ENCODE data around the gene HOOK2.
"Not testable (repeated sequence)": the region's sequence is repeated elsewhere in the genome, so short reads cannot be mapped to it uniquely, and the experiment has no call there.

Gene HOOK2

GRCh38 chr19:12751635-12752034, 23.7 kb downstream of the HOOK2 start, which contains the start of gene BEST2:
Gene BEST2 (plus strand): TSS chr19:12751791. CDS start chr19:12752593, 802 bp downstream.
- DNase-seq: no peak

GRCh38 chr19:12750851-12751250, 24.5 kb downstream of the HOOK2 start:
- no peak for DNase-seq

GRCh38 chr19:12749938-12750521, 25.3 kb downstream of the HOOK2 start:
- DNase-seq: no peak

GRCh38 chr19:12748489-12748888, 26.9 kb downstream of the HOOK2 start:
- DNase-seq: no peak

GRCh38 chr19:12745166-12745897, 30.0 kb downstream of the HOOK2 start:
- DNase-seq: no peak

- no peak for DNase-seq
Observed at GRCh38 chr19:12737835-12738351, 37.5 kb downstream of the HOOK2 start.

DNA sequence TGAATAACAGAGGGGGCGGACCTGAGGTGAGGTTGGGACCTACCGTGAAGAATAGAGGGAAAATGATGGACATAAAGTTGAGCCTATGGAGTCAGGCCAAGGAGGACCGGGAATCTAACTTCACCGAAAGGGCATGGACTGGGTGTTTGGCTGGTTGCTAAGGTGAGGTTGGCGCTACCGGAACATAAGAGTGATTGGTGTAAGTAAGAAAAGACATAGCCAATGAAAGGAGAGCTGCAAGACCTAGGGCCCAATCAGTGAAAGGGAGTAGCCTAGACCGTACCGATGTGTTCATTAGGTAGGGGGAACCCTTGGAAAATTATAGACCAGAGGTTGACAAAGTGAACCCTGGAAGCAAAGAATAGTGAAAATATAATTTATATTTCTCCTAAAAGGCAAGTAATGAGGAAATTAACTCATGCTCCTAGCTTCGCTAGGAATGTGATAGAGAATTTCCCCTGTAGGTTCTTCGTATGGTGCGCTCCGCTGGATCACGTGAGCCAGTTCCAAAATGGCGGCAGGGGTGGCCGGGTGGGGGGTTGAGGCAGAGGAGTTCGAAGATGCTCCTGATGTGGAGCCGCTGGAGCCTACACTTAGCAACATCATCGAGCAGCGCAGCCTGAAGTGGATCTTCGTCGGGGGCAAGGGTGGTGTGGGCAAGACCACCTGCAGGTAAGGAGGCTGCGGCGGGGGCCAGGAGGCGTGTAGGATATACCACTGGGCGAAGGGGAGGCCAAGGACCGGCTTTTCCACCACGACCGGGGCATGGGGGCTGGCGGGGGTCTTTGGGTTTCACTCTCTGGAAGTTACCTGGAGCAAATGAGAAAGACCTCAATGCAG, 38.1 kb downstream of the HOOK2 start, which contains the start of gene GET3:
Gene GET3, plus strand, starts transcription at position 503 of the 840 bp plus-strand sequence. Its CDS starts 9 bp downstream, at position 512.
- peak; percentile 83 for DNase-seq

DNA sequence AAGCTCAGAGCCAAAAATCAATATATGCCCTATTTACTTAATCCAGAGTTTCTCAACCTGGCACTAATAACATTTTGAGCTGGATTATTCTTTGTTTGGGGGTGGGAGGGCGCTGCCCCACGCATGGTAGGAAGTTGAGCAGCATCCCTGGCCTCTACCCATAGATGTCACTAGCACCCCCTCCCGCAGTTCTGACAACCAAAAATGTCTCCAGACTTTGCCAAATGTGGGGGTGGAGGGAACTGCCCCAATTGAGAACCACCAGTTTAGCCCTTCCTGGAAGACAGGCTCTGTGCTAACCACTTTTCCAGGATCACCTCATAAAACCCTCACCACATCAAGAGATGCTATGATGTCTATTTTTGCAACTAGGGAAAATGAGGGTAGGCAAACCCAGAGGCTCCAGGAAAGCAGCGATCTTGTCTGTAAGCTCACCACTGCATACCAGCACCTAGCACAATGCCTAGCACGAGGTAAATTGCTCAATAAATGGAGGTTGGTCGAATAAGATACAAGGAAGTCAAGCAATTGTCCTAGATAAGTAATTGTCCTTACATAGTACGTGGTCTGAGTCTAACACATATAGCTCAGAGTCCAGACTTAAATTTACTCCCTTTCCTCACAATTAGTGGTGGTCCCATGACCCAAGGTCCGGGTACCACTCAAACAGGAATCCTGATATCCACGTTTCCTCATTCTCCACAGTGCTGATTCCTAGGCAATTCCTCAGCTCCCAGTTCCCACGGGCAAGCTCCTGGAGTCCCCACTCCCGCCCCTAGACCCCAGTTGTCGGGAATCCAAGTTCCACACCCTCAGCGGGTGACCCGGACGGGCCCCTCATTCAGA, 41.8 kb downstream of the HOOK2 start:
- DNase-seq: peak; percentile 13

GRCh38 chr19:12731337-12731736, 44.0 kb downstream of the HOOK2 start:
- DNase-seq: no peak

DNA sequence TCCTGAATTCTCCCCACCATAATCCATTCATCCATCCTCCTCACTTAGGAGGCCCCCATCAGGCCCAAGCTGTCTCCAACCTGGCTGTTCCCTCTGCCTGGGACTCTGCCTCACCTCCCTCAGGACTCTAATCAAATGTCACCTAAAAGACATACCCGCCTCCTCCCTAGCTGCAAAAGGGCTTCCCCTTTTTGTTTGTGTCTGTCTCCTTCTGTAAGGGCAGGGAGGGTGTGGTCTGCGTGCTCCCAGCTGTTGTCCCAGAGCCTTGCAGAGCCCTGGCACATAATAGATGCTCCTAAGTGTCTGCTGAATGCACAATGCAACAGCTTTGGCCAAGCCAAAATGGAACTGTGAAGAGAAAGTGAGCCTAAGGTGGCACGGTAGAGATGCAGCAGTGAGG, 45.3 kb downstream of the HOOK2 start:
- DNase-seq: no peak

DNA sequence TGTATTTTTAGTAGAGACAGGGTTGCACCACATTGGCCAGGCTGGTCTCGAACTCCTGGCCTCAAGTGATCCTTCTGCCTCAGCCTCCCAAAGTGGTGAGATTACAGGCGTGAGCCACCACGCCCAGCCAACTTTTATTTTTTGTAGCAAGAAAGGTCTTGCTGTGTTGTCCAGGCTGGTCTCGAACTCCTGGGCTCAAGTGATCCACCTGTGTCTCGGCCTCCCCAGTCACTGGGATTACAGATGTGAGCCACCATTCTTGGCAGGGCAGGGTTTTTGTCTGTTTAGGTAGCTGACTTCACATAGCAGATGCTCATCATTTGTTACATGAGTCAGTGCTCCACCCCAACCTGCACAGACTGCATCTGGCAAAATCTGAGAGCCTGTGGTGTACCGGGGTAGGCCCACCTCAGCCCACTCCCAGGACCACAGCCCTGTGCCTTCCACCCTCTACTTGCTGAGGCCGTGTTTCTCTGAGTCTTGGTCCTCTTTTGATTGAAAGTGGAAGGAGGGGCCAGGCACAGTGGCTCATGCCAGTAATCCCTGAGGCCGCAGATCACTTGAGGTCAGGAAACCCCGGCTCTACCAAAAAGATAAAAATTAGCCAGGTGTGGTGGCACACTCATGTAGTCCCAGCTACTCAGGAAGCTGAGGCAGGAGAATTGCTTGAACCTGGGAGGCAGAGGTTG, 47.5 kb downstream of the HOOK2 start:
- no peak for DNase-seq

- DNase-seq: no peak
Observed at GRCh38 chr19:12726988-12727316, 48.4 kb downstream of the HOOK2 start.

GRCh38 chr19:12725612-12726011, 49.7 kb downstream of the HOOK2 start:
- not testable (repeated sequence) for DNase-seq

DNA sequence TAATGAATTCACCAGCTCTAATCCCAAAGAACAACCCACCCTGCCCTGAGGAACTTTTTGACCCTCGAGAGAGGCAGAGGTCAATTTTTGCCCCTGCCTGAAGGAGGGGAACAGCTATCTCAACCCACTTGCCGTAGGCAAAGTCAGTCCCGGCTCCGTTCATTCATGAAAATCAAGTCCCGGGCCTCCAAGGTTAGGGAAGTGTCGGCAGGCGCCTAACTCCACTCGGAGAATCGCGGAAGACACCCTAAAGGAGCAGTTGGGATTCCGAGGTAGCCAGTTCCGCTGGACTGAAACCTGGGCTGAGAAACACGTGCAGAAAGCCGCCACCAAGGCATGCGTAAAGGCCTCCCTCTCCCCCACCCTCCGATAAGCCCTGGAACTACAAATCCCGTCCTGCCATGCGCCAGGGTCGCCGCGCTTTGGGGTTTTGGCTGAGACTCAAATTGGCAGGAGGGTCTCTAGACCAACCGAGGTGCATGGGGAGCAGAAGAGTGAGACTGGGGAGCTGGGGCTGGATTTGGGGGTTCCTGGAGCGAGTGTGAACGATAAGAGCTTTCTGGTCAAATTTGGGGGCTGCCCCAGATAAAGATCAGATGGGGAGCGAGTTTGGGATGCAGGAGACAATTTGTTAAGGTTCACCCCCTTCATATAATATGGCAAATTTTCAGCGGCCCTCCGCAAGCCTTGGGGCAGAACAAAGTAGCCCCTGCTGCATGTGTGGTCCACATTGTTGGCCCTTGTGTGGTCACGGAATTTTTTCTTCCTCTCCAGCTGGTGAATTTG, 51.5 kb downstream of the HOOK2 start, which contains the start of gene TNPO2:
Gene TNPO2, minus strand, starts transcription at position 292 of the 786 bp plus-strand sequence. CDS start 2,955 bp downstream, outside the sequence.
- DNase-seq: peak; percentile 57

DNA sequence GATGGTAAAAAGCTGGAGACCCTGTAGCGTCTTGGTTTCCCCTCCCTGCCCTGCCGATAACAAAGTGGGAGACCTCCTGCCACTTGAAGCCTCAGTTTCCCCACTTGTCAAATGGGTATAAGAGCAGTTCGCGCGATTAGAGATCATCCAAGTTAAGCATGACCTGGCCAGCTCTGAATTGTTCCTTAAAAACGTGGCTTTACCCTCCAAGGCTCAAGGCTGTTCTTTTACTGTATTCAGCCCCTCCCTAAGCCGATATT, 52.0 kb downstream of the HOOK2 start:
- no peak for DNase-seq

- peak; percentile 97 for DNase-seq
Observed at GRCh38 chr19:12722566-12723380, 52.6 kb downstream of the HOOK2 start.

DNA sequence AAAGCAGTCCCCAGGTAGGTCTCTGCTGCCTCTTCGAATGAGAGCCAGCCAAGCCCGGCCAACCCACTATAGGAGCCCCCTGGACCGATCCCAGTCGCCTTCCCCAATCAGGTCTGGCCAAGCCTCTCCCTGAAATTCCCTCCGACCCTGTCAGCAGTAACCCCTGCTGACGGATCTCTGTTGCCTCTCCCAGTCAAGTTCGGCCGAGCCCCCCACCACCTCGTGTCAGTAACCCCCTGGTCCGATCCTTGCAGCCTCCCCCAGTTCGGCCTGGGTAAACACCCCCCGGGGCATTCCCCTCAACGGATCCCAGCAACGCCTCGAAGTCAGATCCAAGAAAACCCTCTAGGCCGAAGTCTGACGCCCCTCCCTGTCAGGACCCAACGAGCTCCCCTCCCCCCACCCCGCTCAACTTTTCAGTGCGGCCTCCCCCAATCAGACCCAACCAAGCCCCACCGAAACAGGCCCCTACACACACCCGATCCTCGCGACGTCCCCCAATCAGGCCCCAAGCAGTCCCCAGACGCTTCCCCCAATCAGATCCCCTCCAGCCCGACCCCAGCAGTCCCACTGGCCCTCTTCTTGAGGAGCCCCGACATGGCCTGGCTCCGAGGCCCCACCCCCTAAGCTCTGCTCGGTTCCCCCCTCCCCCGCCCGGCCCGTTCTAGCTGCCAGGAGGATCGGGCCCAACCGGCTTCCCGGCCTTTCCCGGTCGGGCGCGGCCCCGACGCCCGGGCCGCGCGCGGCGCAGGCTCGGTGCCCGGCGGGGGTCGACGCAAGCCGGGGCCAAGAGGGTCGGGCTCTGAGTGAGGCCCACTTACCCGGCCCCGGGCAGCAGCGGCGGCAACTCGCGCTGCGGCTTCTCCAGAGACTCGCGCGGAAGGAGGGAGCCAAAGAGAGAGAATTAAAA, 53.4 kb downstream of the HOOK2 start:
- DNase-seq: peak; percentile 64

GRCh38 chr19:12720851-12721655, 54.3 kb downstream of the HOOK2 start:
- no peak for DNase-seq

All from CD4-positive, alpha-beta T cell treated with Interferon gamma for 1 hour (primary cell).